HUES6 (cell line): ENCODE measurements around the gene FLCN.

Experiments
- H3K27ac ChIP-seq: 2 replicates; pipeline ENCODE4 v1.7.0; 2013; ENCODE audit warnings: low read depth, mild to moderate bottlenecking, low read length, inconsistent platforms
- H3K27me3 ChIP-seq: 2 replicates; pipeline ENCODE4 v1.6.1; 2013; ENCODE audit warnings: low read length; ENCODE audit not compliant: control insufficient read depth, insufficient read depth
- H3K36me3 ChIP-seq: 2 replicates; pipeline ENCODE4 v1.6.1; 2013; ENCODE audit warnings: low read length; ENCODE audit not compliant: control insufficient read depth, insufficient read depth
- H3K4me1 ChIP-seq: 2 replicates; pipeline ENCODE4 v1.6.1; 2013; ENCODE audit warnings: low read length; ENCODE audit not compliant: control insufficient read depth, insufficient read depth
- H3K4me3 ChIP-seq: 2 replicates; pipeline ENCODE4 v1.5.1; 2013; ENCODE audit warnings: low read depth, low read length
- H3K9ac ChIP-seq: one replicate; pipeline ENCODE4 v1.6.1; 2013; ENCODE audit warnings: mild to moderate bottlenecking, low read length
- H3K9me3 ChIP-seq: 2 replicates; pipeline ENCODE4 v1.6.1; 2013; ENCODE audit warnings: low read depth, low read length; ENCODE audit not compliant: control insufficient read depth, insufficient read depth

FLCN gene

GRCh38 chr17:17225901-17226300 is 11.1 kb downstream of the FLCN start:
- Histone ChIP-seq H3K9ac (no peak overlapping the region), H3K27me3 (no peaks in the 10 kb centered on the region), H3K36me3 (peaks cover 96% of the 10 kb centered on the region), H3K4me1 (no peaks in the 10 kb centered on the region), H3K4me3 (no peak overlapping the region), H3K27ac (no peak overlapping the region), H3K9me3 (no peaks in the 10 kb centered on the region)

GRCh38 chr17:17224137-17224536 is 12.8 kb downstream of the FLCN start:
- no peak overlapping the region for H3K4me3 ChIP-seq
- H3K27me3 ChIP-seq, result no peaks in the 10 kb centered on the region
- no peaks in the 10 kb centered on the region for H3K9me3 ChIP-seq
- H3K27ac ChIP-seq, result no peak overlapping the region
- H3K36me3 ChIP-seq, result peaks cover 94% of the 10 kb centered on the region
- H3K4me1 ChIP-seq, result no peaks in the 10 kb centered on the region
- H3K9ac ChIP-seq, result no peak overlapping the region

- H3K4me3 ChIP-seq, result no peak overlapping the region
- no peak overlapping the region for H3K9ac ChIP-seq
- H3K4me1 ChIP-seq, result no peaks in the 10 kb centered on the region
- H3K27me3 ChIP-seq, result no peaks in the 10 kb centered on the region
- H3K36me3 ChIP-seq, result peaks cover 94% of the 10 kb centered on the region
- H3K9me3 ChIP-seq, result no peaks in the 10 kb centered on the region
- no peak overlapping the region for H3K27ac ChIP-seq
These were observed 13.2 kb downstream of the FLCN start for GRCh38 chr17:17223736-17224135.

GRCh38 chr17:17221329-17221728 is 15.6 kb downstream of the FLCN start:
- Histone ChIP-seq H3K4me3 (no peak overlapping the region), H3K27ac (no peak overlapping the region), H3K27me3 (no peaks in the 10 kb centered on the region), H3K9me3 (no peaks in the 10 kb centered on the region), H3K9ac (no peak overlapping the region), H3K4me1 (no peaks in the 10 kb centered on the region), H3K36me3 (peaks cover 94% of the 10 kb centered on the region)

GRCh38 chr17:17220529-17220928 is 16.4 kb downstream of the FLCN start:
- Histone ChIP-seq H3K9me3 (no peaks in the 10 kb centered on the region), H3K27me3 (no peaks in the 10 kb centered on the region), H3K4me3 (no peak overlapping the region), H3K9ac (no peak overlapping the region), H3K27ac (no peak overlapping the region), H3K36me3 (peaks cover 94% of the 10 kb centered on the region), H3K4me1 (no peaks in the 10 kb centered on the region)

GRCh38 chr17:17217995-17218394 is 19.0 kb downstream of the FLCN start:
- no peak overlapping the region for H3K27ac ChIP-seq
- H3K9me3 ChIP-seq, result no peaks in the 10 kb centered on the region
- H3K9ac ChIP-seq, result no peak overlapping the region
- no peaks in the 10 kb centered on the region for H3K4me1 ChIP-seq
- no peak overlapping the region for H3K4me3 ChIP-seq
- no peaks in the 10 kb centered on the region for H3K27me3 ChIP-seq
- H3K36me3 ChIP-seq, result peaks cover 92% of the 10 kb centered on the region

GRCh38 chr17:17216776-17217175 is 20.2 kb downstream of the FLCN start:
- Histone ChIP-seq H3K9me3 (no peaks in the 10 kb centered on the region), H3K9ac (no peak overlapping the region), H3K4me1 (no peaks in the 10 kb centered on the region), H3K4me3 (no peak overlapping the region), H3K27me3 (no peaks in the 10 kb centered on the region), H3K27ac (no peak overlapping the region), H3K36me3 (peaks cover 91% of the 10 kb centered on the region)

- Histone ChIP-seq H3K27ac (no peak overlapping the region), H3K36me3 (peaks cover 89% of the 10 kb centered on the region), H3K4me3 (no peak overlapping the region), H3K9ac (no peak overlapping the region), H3K4me1 (no peaks in the 10 kb centered on the region), H3K9me3 (no peaks in the 10 kb centered on the region), H3K27me3 (no peaks in the 10 kb centered on the region)
These were observed 20.7 kb downstream of the FLCN start for GRCh38 chr17:17216236-17216635.

GRCh38 chr17:17215575-17215974 is 21.4 kb downstream of the FLCN start:
- H3K36me3 ChIP-seq, result peaks cover 83% of the 10 kb centered on the region
- H3K4me3 ChIP-seq, result no peak overlapping the region
- no peaks in the 10 kb centered on the region for H3K27me3 ChIP-seq

GRCh38 chr17:17214646-17215436 is 22.1 kb downstream of the FLCN start:
- Histone ChIP-seq H3K9me3 (no peaks in the 10 kb centered on the region), H3K27ac (no peak overlapping the region), H3K4me3 (no peak overlapping the region), H3K4me1 (no peaks in the 10 kb centered on the region), H3K9ac (no peak overlapping the region), H3K36me3 (peaks cover 76% of the 10 kb centered on the region), H3K27me3 (no peaks in the 10 kb centered on the region)

More at GRCh38 chr17:17215575-17215974, 21.4 kb downstream of the FLCN start:
- Histone ChIP-seq H3K4me1 (no peaks in the 10 kb centered on the region), H3K27ac (no peak overlapping the region), H3K9ac (no peak overlapping the region), H3K9me3 (no peaks in the 10 kb centered on the region)

- Histone ChIP-seq H3K9me3 (no peaks in the 10 kb centered on the region), H3K4me1 (no peaks in the 10 kb centered on the region), H3K4me3 (no peak overlapping the region), H3K27ac (no peak overlapping the region), H3K9ac (no peak overlapping the region), H3K27me3 (no peaks in the 10 kb centered on the region), H3K36me3 (peaks cover 67% of the 10 kb centered on the region)
These were observed 23.2 kb downstream of the FLCN start for GRCh38 chr17:17213775-17214174.
